ENCODE measurements around the gene PARD3.
"Not testable (repeated sequence)": the region's sequence is repeated elsewhere in the genome, so short reads cannot be mapped to it uniquely, and the experiment has no call there.

Gene PARD3

DNA sequence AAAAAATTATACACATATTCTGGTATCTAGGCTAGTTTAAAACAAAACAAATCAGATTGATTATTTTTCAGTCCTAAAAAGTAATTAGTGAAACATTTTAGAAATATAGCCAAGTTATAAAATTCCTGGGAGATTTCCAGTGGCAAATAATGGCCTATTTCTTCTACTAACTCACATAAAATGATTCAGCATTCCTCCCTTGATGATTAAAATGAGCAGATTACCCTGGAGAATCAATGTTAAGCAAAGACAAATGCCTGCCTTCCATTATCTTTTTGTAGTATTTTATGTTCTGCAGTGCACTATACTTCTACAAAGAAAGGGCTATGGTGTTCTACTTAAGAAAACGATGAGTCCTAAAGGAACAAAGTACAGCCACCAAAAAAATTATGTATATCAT is 53.6 kb downstream of the PARD3 start:
- no peak for TF ChIP-seq CTCF (IDR thresholded peaks at IDR 0.05; ENCODE audit: low read depth, low read length)
- no peak for DNase-seq
- no peaks in the 10 kb centered on the region for H3K36me3 ChIP-seq
- H3K4me3 ChIP-seq (ENCODE audit: low read depth, low read length) = no peak overlapping the region
- no peak overlapping the region for H3K27ac ChIP-seq
- no peaks in the 10 kb centered on the region for H3K27me3 ChIP-seq (ENCODE audit: insufficient read depth, low read depth, severe bottlenecking)
- H3K9me3 ChIP-seq (ENCODE audit: severe bottlenecking) = no peaks in the 10 kb centered on the region

GRCh38 chr10:34760606-34761005 is 54.5 kb downstream of the PARD3 start:
- H3K4me3 ChIP-seq (ENCODE audit: low read depth, low read length) = no peak overlapping the region
- H3K36me3 ChIP-seq = no peaks in the 10 kb centered on the region
- no peak overlapping the region for H3K27ac ChIP-seq
- no peak for DNase-seq
- TF ChIP-seq CTCF (IDR thresholded peaks at IDR 0.05; ENCODE audit: low read depth, low read length) = no peak
- H3K27me3 ChIP-seq (ENCODE audit: insufficient read depth, low read depth, severe bottlenecking) = no peaks in the 10 kb centered on the region
- H3K9me3 ChIP-seq (ENCODE audit: severe bottlenecking) = no peaks in the 10 kb centered on the region

GRCh38 chr10:34759837-34760215 is 55.3 kb downstream of the PARD3 start:
- Histone ChIP-seq H3K9me3 (ENCODE audit: severe bottlenecking) (no peaks in the 10 kb centered on the region), H3K27ac (no peak overlapping the region), H3K36me3 (no peaks in the 10 kb centered on the region), H3K27me3 (ENCODE audit: insufficient read depth, low read depth, severe bottlenecking) (no peaks in the 10 kb centered on the region), H3K4me3 (ENCODE audit: low read depth, low read length) (no peak overlapping the region)
- TF ChIP-seq CTCF (IDR thresholded peaks at IDR 0.05; ENCODE audit: low read depth, low read length) = no peak
- DNase-seq = no peak

DNA sequence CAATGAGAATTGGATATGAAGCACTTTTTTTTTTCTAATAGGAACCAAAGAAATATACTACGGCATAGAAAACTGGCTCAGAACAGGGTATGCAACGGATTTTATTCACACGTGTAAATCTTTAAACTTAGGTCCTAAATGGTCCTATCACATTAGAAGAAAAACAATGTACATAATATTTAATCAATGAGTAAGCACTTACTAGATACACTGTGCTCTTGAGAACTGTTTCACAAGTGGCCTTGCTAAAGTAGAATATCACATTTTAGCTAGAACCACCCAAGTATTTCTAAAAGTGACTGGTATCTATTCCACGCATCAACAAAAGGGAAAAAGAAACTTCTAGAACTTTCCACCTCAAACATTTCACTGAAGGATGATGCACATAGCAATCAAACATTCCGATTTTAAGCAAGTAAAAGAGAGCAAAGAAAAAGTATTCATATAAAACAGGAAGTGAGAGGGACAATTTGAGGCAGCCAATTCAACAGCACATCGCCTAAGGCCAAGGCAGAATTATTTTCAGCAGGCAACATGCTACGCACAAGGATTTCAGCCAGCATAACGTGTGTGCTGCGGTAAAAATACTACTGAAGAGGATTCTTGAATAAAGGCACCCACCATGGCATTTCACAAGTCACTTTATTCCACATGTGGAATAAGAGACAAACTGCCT is 55.8 kb downstream of the PARD3 start:
- Histone ChIP-seq H3K4me3 (ENCODE audit: low read depth, low read length) (no peak overlapping the region), H3K9me3 (ENCODE audit: severe bottlenecking) (no peaks in the 10 kb centered on the region), H3K36me3 (no peaks in the 10 kb centered on the region), H3K27ac (no peak overlapping the region), H3K27me3 (ENCODE audit: insufficient read depth, low read depth, severe bottlenecking) (no peaks in the 10 kb centered on the region)
- TF ChIP-seq CTCF (IDR thresholded peaks at IDR 0.05; ENCODE audit: low read depth, low read length) = no peak
- no peak for DNase-seq

DNA sequence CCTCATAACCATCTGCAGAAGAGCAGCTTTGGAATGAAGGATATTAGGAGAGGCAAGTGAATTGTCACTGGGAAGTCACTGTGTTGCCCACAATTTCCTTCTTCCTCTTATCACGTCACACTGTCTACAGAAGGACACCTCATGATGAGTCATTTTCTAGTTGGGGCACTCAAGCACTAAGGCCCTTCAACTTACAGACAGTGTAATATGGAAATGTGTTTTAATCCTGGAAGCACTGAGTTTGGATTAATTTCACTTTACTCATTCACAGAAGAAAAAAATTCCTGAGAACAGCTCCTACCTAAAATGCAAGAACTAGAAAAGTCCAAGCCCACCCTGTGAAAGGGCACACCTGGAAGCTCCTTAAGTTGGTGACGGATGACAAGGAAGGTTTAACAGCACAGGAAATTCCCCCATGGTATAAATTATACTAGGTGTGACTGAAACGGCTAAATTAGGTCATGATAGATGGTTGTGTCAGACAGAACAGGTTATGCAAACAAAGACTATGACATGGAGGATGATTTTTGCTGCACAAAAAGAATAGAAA is 56.6 kb downstream of the PARD3 start:
- Histone ChIP-seq H3K27me3 (ENCODE audit: insufficient read depth, low read depth, severe bottlenecking) (no peaks in the 10 kb centered on the region), H3K4me3 (ENCODE audit: low read depth, low read length) (no peak overlapping the region), H3K9me3 (ENCODE audit: severe bottlenecking) (no peaks in the 10 kb centered on the region), H3K27ac (no peak overlapping the region), H3K36me3 (no peaks in the 10 kb centered on the region)
- no peak for TF ChIP-seq CTCF (IDR thresholded peaks at IDR 0.05; ENCODE audit: low read depth, low read length)
- DNase-seq = no peak

- H3K36me3 ChIP-seq = no peaks in the 10 kb centered on the region
- no peak for DNase-seq
- H3K27ac ChIP-seq = no peak overlapping the region
- no peaks in the 10 kb centered on the region for H3K9me3 ChIP-seq (ENCODE audit: severe bottlenecking)
- no peak for TF ChIP-seq CTCF (IDR thresholded peaks at IDR 0.05; ENCODE audit: low read depth, low read length)
- H3K4me3 ChIP-seq (ENCODE audit: low read depth, low read length) = no peak overlapping the region
- H3K27me3 ChIP-seq (ENCODE audit: insufficient read depth, low read depth, severe bottlenecking) = no peaks in the 10 kb centered on the region
Observed at GRCh38 chr10:34757933-34758332, 57.2 kb downstream of the PARD3 start.

- H3K9me3 ChIP-seq (ENCODE audit: severe bottlenecking); H3K4me3 ChIP-seq (ENCODE audit: low read depth, low read length); H3K36me3 ChIP-seq; H3K27ac ChIP-seq; DNase-seq; H3K27me3 ChIP-seq (ENCODE audit: insufficient read depth, low read depth, severe bottlenecking): not testable (repeated sequence)
Observed at GRCh38 chr10:34757181-34757580, 57.9 kb downstream of the PARD3 start.

Measured in WERI-Rb-1 (cell line).